PC-3 (cell line): Measurements from ENCODE around the gene BTBD6.

Experiments
- CTCF ChIP-seq: fragments of 300-600 bp; sonication (generic); conservative IDR thresholded peaks from 2 replicates; pipeline ENCODE4 v1.5.1; 2017; ENCODE audit warnings: antibody characterized with exemption, low read depth, mild to moderate bottlenecking, low read length
- EZH2phosphoT487 ChIP-seq: fragments of 300-600 bp; sonication (generic); IDR thresholded peaks from 2 replicates; pipeline ENCODE4 v1.6.1; 2018; ENCODE audit warnings: mild to moderate bottlenecking, antibody characterized with exemption, low read length, borderline replicate concordance

GRCh38 chr14:105240811-105241576 lies 7.3 kb upstream of the BTBD6 start:
- TF ChIP-seq CTCF (no peak), EZH2phosphoT487 (no peak)
